ENCODE results near the gene COX7A2L.
"Not testable (repeated sequence)": the region's sequence is repeated elsewhere in the genome, so short reads cannot be mapped to it uniquely, and the experiment has no call there.

COX7A2L gene

GRCh38 chr2:42366411-42366810 is 5.4 kb upstream of the COX7A2L start:
- DNase-seq = no peak

DNA sequence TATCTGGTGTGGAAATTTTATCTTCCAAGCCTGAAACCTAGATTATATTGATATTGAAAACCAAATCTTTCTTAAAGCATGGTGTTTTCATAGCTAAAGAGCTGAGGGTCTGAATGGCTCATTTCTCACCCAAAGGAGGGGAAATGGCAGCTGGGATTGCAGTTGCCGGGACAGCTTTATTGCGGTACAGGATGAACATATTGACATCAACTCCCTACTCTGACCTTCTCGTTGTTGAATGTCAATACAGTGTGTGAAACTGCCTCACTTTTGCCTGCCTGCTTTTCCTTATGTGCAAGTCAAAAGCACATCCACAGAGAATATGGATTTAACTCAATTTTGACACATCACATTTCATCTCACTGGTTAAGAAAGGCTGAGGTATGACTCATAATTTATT is 3.6 kb upstream of the COX7A2L start:
- no peak for DNase-seq

GRCh38 chr2:42363413-42363812 is 2.4 kb upstream of the COX7A2L start:
- no peak for DNase-seq

DNA sequence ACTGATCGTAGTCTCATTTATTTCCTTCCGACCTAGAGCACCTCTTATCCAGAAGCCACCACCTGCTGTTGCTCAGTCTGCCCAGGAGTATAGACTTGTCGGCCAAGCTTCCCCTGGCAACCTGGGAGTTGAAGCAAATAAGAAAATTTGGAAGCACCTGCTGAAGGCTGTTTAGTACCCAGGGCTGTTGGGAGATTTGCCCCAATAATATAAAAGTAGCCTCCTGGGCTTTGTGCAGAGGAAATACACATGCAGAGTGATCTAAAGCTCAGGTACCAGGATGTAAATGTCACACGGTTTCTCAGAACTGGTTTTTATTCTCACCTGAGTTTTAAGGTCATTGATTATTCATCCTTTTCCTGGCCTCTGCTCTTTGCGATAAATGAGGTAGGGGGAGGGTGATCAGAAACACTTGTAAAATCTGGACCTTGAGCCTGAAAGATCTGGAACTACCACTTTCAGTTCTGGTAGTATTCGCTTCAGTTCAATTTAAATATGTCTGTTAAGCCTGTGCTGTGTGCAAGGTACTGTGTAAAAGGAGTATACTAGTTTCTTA is 789 bp upstream of the COX7A2L start:
- no peak for DNase-seq

DNA sequence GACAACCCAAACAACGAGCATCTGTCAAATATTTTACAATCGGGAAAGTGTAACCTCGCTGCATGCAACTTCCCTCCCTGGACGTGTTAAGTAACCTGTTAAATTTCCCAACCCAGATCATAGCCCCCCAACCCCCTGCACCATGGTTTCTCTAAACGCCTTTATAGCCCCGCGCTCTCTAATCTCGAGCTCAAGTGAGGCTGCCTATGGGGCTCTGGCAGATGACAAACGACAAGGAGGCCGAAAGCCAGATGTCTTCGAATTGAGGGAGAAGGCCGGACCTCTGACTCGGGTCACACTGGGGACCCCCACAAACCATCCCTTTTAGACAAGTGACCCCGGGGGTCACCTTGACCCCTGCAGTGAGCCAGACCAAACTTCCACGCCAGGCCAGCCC is 526 bp downstream of the COX7A2L start:
- DNase-seq = peak; percentile 11

- peak; percentile 32 for DNase-seq
Measured at GRCh38 chr2:42359965-42360483, 993 bp downstream of the COX7A2L start.

DNA sequence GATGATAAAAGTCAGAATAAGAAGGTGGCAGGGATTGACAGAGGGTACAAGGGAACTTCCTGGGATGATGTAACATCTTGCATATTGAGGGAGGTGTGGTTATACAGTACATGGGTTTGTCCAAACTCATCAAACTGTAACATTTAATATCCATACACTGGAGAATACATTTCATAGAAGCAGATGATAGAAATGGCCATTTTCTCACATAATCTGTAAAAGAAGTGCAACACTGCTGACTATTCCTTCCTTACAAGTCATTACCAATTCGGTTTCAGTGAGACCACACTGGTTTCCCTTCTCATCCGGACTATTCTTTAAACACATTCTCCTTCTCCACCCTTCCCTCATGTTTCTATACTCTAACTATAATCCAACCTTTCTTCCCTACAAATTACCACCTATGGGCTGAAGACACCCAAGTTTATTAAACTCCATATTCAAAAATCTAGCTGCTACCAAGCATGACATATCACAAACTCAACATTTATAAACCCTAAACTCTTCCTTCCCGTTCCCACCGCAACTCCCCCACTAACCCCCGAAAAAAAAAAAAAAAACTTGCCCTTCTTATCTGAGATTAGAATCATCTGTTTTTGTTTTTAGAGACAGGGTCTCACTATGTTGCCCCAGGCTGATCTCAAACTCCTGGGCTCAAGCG is 1.6 kb downstream of the COX7A2L start:
- DNase-seq = peak; percentile 5

DNA sequence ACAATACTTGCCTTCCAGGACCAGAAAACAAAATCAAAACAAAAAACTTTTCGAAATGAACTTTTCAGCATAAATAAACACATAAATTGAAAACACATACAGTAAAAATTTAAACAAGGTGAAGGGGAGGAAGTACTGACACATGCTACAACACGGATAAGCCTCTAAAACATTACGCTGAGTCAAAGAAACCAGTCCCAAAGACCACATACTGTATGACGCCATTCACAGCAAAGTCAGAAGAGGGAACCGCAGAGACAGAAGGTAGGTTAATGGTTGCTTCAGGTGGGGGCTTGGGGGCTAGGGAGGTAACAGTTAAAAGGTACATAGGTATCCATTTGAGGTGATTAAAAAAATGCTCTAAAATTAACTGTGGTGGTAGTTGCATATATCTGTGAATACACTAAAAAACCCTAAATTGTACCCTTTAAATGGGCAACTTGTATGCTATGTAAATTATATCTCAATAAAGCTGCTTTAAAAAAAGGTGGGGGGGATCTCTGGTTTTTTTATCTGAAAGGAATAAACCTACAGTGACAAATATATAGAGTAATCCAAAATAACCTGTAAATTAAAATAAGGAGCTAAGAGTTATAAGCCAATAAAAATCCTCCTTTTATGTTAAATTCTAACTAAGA is 7.1 kb downstream of the COX7A2L start:
- DNase-seq = no peak

GRCh38 chr2:42351864-42352263 is 9.2 kb downstream of the COX7A2L start:
- DNase-seq = no peak

GRCh38 chr2:42350434-42351063 is 10.5 kb downstream of the COX7A2L start:
- no peak for DNase-seq

- DNase-seq = no peak
Measured at GRCh38 chr2:42348113-42348805, 12.8 kb downstream of the COX7A2L start.

GRCh38 chr2:42347518-42347917 is 13.5 kb downstream of the COX7A2L start:
- not testable (repeated sequence) for DNase-seq

DNA sequence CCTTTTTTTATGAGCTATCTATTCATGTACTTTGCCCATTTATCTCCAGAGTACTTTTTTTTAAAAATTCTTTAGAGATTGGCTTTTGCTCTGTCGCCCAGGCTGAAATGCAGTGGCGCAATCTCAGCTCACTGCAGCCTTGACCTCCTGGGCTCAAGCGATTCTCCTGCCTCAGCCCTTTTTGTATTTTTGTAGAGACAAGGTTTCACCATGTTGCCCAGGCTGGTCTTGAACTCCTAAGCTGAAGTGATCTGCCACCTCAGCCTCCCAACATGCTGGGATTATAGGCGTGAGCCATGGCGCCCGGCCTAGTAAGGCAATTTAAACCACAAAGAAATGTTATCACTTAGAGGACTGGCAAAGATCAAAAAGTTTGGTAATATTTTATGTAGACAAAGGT is 14.2 kb downstream of the COX7A2L start:
- not testable (repeated sequence) for DNase-seq

- no peak for DNase-seq
Measured at GRCh38 chr2:42345986-42346385, 15.0 kb downstream of the COX7A2L start.

DNA sequence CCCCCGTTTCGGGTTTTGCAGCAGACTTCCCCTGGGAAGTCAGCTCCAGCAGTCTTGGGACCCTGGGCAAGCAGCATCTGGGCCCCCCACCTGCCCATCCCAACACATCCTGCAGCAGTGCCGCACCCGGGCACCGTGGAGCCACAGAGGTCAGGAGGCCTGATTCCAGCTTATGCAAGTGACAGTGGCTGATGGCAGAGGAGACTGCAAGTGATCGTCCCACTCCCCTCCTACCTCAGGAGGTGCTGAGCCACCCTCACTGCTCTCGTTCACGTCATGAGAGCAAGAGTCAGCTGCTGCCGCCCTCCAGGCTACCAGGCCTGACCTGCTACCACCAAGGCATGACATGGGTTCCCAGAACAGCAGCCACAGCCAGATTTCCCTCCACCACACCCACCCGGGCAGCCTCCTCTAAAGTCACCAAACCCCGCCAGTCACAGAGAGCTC is 18.2 kb downstream of the COX7A2L start:
- no peak for DNase-seq

GRCh38 chr2:42342061-42342794 is 18.8 kb downstream of the COX7A2L start:
- no peak for DNase-seq

- no peak for DNase-seq
Measured at GRCh38 chr2:42340938-42341636, 19.9 kb downstream of the COX7A2L start.

DNA sequence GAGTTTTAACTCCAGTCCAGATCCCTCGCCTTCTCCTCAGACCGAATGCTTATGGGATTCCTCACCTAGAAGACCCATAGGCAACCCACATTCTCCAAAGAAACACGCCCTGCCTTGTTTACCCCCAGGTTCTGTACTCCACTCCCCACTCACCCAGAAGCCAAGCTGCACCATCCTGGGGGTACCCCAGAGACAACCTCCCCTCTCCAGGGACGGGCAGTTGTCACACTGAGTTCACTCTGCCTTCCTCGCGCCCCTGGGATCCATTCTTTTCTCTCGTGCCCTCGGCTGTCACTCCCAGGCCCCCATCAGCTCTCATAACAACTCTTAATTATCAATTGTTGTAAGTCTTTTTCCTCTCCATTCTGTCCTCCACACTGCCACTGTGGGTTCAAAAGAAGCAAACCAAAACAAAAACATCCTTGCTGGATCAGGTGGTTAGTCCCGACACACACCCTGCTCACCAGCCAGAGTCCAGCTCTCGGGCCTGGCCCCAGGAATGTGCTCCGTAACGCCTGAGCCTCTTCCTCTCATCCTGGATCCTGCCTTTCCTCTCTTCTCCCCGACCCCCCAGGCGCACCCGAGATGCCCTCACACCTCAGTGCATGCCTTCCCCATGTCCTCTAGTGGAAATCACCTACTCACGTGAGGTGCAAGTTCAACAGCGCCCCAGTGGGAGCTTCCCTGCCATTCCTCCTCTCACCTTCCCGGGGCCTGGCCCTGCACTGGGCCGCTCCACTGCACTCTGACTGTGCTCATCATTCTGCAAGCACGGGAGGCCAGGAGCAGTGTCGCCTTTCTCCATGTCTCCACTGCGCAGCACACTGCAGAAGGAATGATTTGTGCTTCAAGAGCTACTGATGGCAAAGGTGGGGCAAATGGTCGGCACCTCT is 20.7 kb downstream of the COX7A2L start:
- DNase-seq = no peak

- DNase-seq = no peak
Measured at GRCh38 chr2:42339191-42339912, 21.7 kb downstream of the COX7A2L start.
